Activated CD4-positive, alpha-beta T cell treated with anti-CD3 and anti-CD28 coated beads, Interleukin-2, Interleukin-6, amounts not matched to agents 100 ng/mL and 50 ng/mL, durations not matched to agents 16 hours and 8 hours (primary cell): ENCODE data around the gene KCNE3.

ENCODE experiments used
- DNase-seq: peaks from one replicate; pipeline ENCODE4 v3.0.0-alpha.2; 2020

Gene KCNE3

GRCh38 chr11:74471037-74471436 lies 3.7 kb upstream of the KCNE3 start:
- no peak for DNase-seq

- DNase-seq, result no peak
These were observed 3.2 kb upstream of the KCNE3 start for GRCh38 chr11:74470526-74470925.

GRCh38 chr11:74468936-74469335 lies 1.6 kb upstream of the KCNE3 start:
- no peak for DNase-seq

- DNase-seq, result no peak
These were observed 1.2 kb upstream of the KCNE3 start for GRCh38 chr11:74468521-74468920.

GRCh38 chr11:74468058-74468457 lies 709 bp upstream of the KCNE3 start:
- DNase-seq, result peak; percentile 15

- no peak for DNase-seq
These were observed 2.0 kb downstream of the KCNE3 start for GRCh38 chr11:74465291-74465708.

GRCh38 chr11:74464746-74465145 lies 2.6 kb downstream of the KCNE3 start:
- DNase-seq, result no peak

- DNase-seq, result no peak
These were observed 4.1 kb downstream of the KCNE3 start for GRCh38 chr11:74463216-74463615.

- DNase-seq, result no peak
These were observed 4.7 kb downstream of the KCNE3 start for GRCh38 chr11:74462631-74463030.

- no peak for DNase-seq
These were observed 5.3 kb downstream of the KCNE3 start for GRCh38 chr11:74462009-74462408.

GRCh38 chr11:74460481-74461154 lies 6.7 kb downstream of the KCNE3 start:
- DNase-seq, result peak; percentile 4

GRCh38 chr11:74460065-74460464 lies 7.3 kb downstream of the KCNE3 start:
- DNase-seq, result no peak

- no peak for DNase-seq
These were observed 7.8 kb downstream of the KCNE3 start for GRCh38 chr11:74459584-74459983.

- DNase-seq, result no peak
These were observed 10.0 kb downstream of the KCNE3 start for GRCh38 chr11:74457356-74457755.

GRCh38 chr11:74453373-74453975 lies 13.9 kb downstream of the KCNE3 start:
- DNase-seq, result peak; percentile 70

GRCh38 chr11:74452366-74452765 lies 15.0 kb downstream of the KCNE3 start:
- no peak for DNase-seq

GRCh38 chr11:74450318-74450717 lies 17.0 kb downstream of the KCNE3 start:
- no peak for DNase-seq

- DNase-seq, result peak; percentile 73
These were observed 17.9 kb downstream of the KCNE3 start for GRCh38 chr11:74449369-74449931.

- no peak for DNase-seq
These were observed 19.6 kb downstream of the KCNE3 start for GRCh38 chr11:74447720-74448119.

GRCh38 chr11:74446532-74446938 lies 20.8 kb downstream of the KCNE3 start:
- no peak for DNase-seq

- no peak for DNase-seq
These were observed 23.0 kb downstream of the KCNE3 start for GRCh38 chr11:74444173-74444826.

- DNase-seq, result no peak
These were observed 24.1 kb downstream of the KCNE3 start for GRCh38 chr11:74443071-74443864.

GRCh38 chr11:74442636-74443035 lies 24.7 kb downstream of the KCNE3 start:
- DNase-seq, result no peak
